A673 (cell line): ENCODE data around the gene OGA.

Experiments
- CTCF ChIP-seq: fragments of 300-800, 200-600 bp; sonication (generic); conservative IDR thresholded peaks from 2 replicates; pipeline ENCODE4 v1.5.1; 2017; ENCODE audit warnings: low read depth, mild to moderate bottlenecking, antibody characterized with exemption, low read length, moderate library complexity, mixed read lengths
- EZH2 ChIP-seq: fragments of 200-600 bp; sonication (generic); IDR thresholded peaks from 2 replicates; pipeline ENCODE4 v1.6.1; 2017; ENCODE audit warnings: borderline replicate concordance, low read depth, mild to moderate bottlenecking, mixed read lengths, antibody characterized with exemption, low read length; ENCODE audit not compliant: poor library complexity, severe bottlenecking

- TF ChIP-seq CTCF (no peak), EZH2 (no peak)
These were observed 74.0 kb downstream of the OGA start for GRCh38 chr10:101744267-101744666.
